ENCODE results near the gene MSH6. TPM values are rescaled to one million over a fixed set of nuclear protein-coding genes. Genes with fewer than 3 reads are reported as not detected.

MSH6 gene
- total and polyA plus RNA-seq, 4 donors: 10.0 to 38.3 (median 19.9) TPM

- no peaks in the 10 kb centered on the region for H3K36me3 ChIP-seq (ENCODE audit: control insufficient read depth in 1 of 2, insufficient read depth in 2 of 2, low read length in 1 of 2)
- no peaks in the 10 kb centered on the region for H3K27me3 ChIP-seq (ENCODE audit: control insufficient read depth in 1 of 2, insufficient read depth in 2 of 2, low read length in 1 of 2)
- intact Hi-C loops (cut with DNase I): no loop called here
- H3K9me3 ChIP-seq (ENCODE audit: control insufficient read depth, low read length): no peaks in the 10 kb centered on the region
- no peak overlapping the region for H3K4me3 ChIP-seq (ENCODE audit: low read length in 2 of 2)
- no peak overlapping the region for H3K27ac ChIP-seq (ENCODE audit: low read depth in 1 of 2, low read length in 2 of 2)
- no peaks in the 10 kb centered on the region for H3K4me1 ChIP-seq (ENCODE audit: control insufficient read depth in 1 of 2, insufficient read depth in 2 of 2, low read length in 2 of 2)
- DNase-seq: no peak
- 82% methylated on average over 8 of the region's 8 CpGs for WGBS, 2 donors
- no peak for ATAC-seq (ENCODE audit: low FRiP score)
These were observed 4.1 kb upstream of the MSH6 start for GRCh38 chr2:47778698-47779425.

GRCh38 chr2:47779426-47779790, 3.5 kb upstream of the MSH6 start:
- Histone ChIP-seq H3K36me3 (ENCODE audit: control insufficient read depth in 1 of 2, insufficient read depth in 2 of 2, low read length in 1 of 2) (no peaks in the 10 kb centered on the region), H3K27ac (ENCODE audit: low read depth in 1 of 2, low read length in 2 of 2) (no peak overlapping the region), H3K4me1 (ENCODE audit: control insufficient read depth in 1 of 2, insufficient read depth in 2 of 2, low read length in 2 of 2) (no peaks in the 10 kb centered on the region), H3K27me3 (ENCODE audit: control insufficient read depth in 1 of 2, insufficient read depth in 2 of 2, low read length in 1 of 2) (no peaks in the 10 kb centered on the region), H3K9me3 (ENCODE audit: control insufficient read depth, low read length) (no peaks in the 10 kb centered on the region), H3K4me3 (ENCODE audit: low read length in 2 of 2) (no peak overlapping the region)
- intact Hi-C loops (cut with DNase I): no loop called here
- DNase-seq (no peak), ATAC-seq (ENCODE audit: low FRiP score) (no peak)
- 92 to 93% methylated on average over 8 of the region's 8 CpGs for WGBS, 2 donors

- Histone ChIP-seq H3K36me3 (ENCODE audit: control insufficient read depth in 1 of 2, insufficient read depth in 2 of 2, low read length in 1 of 2) (no peaks in the 10 kb centered on the region), H3K4me3 (ENCODE audit: low read length in 2 of 2) (peak overlapping the region; percentile 73 to 87), H3K27me3 (ENCODE audit: control insufficient read depth in 1 of 2, insufficient read depth in 2 of 2, low read length in 1 of 2) (no peaks in the 10 kb centered on the region), H3K4me1 (ENCODE audit: control insufficient read depth in 1 of 2, insufficient read depth in 2 of 2, low read length in 2 of 2) (no peaks in the 10 kb centered on the region), H3K27ac (ENCODE audit: low read depth in 1 of 2, low read length in 2 of 2) (peak overlapping the region in 1 of 2 donors; percentile 78), H3K9me3 (ENCODE audit: control insufficient read depth, low read length) (no peaks in the 10 kb centered on the region)
- intact Hi-C loops (cut with DNase I): loop anchor here (5.0 to 10.0 kb wide), 3 partner anchors 122 to 325 kb away; partner anchors contain the start of gene FBXO11 (in 2 of the 2)
- ATAC-seq (ENCODE audit: low FRiP score) (no peak), DNase-seq (no peak)
- WGBS, 2 donors: 4% methylated on average over 7 of the region's 7 CpGs
These were observed 619 bp upstream of the MSH6 start for GRCh38 chr2:47782381-47782670.

GRCh38 chr2:47783486-47784351, 774 bp downstream of the MSH6 start:
- DNase-seq: peak; percentile 76 to 88
- intact Hi-C loops (cut with DNase I): loop anchor here (5.0 to 10.0 kb wide), 3 partner anchors 121 to 324 kb away; partner anchors contain the start of gene FBXO11 (in 2 of the 2)
- Histone ChIP-seq H3K27ac (ENCODE audit: low read depth in 1 of 2, low read length in 2 of 2) (peak overlapping the region in 1 of 2 donors; percentile 68), H3K9me3 (ENCODE audit: control insufficient read depth, low read length) (no peaks in the 10 kb centered on the region), H3K27me3 (ENCODE audit: control insufficient read depth in 1 of 2, insufficient read depth in 2 of 2, low read length in 1 of 2) (no peaks in the 10 kb centered on the region), H3K36me3 (ENCODE audit: control insufficient read depth in 1 of 2, insufficient read depth in 2 of 2, low read length in 1 of 2) (no peaks in the 10 kb centered on the region), H3K4me1 (ENCODE audit: control insufficient read depth in 1 of 2, insufficient read depth in 2 of 2, low read length in 2 of 2) (no peaks in the 10 kb centered on the region), H3K4me3 (ENCODE audit: low read length in 2 of 2) (peak overlapping the region; percentile 56 to 73)
- 1% methylated on average over 34 to 71 of the region's 71 CpGs for WGBS, 2 donors
- ATAC-seq (ENCODE audit: low FRiP score): peak; percentile 74

GRCh38 chr2:47784352-47784851, 1.5 kb downstream of the MSH6 start:
- no peak for ATAC-seq (ENCODE audit: low FRiP score)
- H3K27me3 ChIP-seq (ENCODE audit: control insufficient read depth in 1 of 2, insufficient read depth in 2 of 2, low read length in 1 of 2): no peaks in the 10 kb centered on the region
- peak overlapping the region; percentile 56 to 73 for H3K4me3 ChIP-seq (ENCODE audit: low read length in 2 of 2)
- no peaks in the 10 kb centered on the region for H3K4me1 ChIP-seq (ENCODE audit: control insufficient read depth in 1 of 2, insufficient read depth in 2 of 2, low read length in 2 of 2)
- 18 to 26% methylated on average over 28 of the region's 28 CpGs for WGBS, 2 donors
- no peak overlapping the region for H3K27ac ChIP-seq (ENCODE audit: low read depth in 1 of 2, low read length in 2 of 2)
- intact Hi-C loops (cut with DNase I): loop anchor here (5.0 to 10.0 kb wide), 3 partner anchors 120 to 323 kb away; partner anchors contain the start of gene FBXO11 (in 2 of the 2)
- DNase-seq: no peak
- no peaks in the 10 kb centered on the region for H3K36me3 ChIP-seq (ENCODE audit: control insufficient read depth in 1 of 2, insufficient read depth in 2 of 2, low read length in 1 of 2)
- no peaks in the 10 kb centered on the region for H3K9me3 ChIP-seq (ENCODE audit: control insufficient read depth, low read length)

- no peak overlapping the region for H3K4me3 ChIP-seq (ENCODE audit: low read length in 2 of 2)
- DNase-seq (no peak), ATAC-seq (ENCODE audit: low FRiP score) (no peak)
- 90 to 92% methylated on average over 6 to 7 of the region's 7 CpGs for whole genome bisulfite sequencing, 2 donors
- no peaks in the 10 kb centered on the region for H3K9me3 ChIP-seq (ENCODE audit: control insufficient read depth, low read length)
- no peaks in the 10 kb centered on the region for H3K27me3 ChIP-seq (ENCODE audit: control insufficient read depth in 1 of 2, insufficient read depth in 2 of 2, low read length in 1 of 2)
- intact Hi-C loops (cut with DNase I): loop anchor here in 1 of 2 donors (10.0 kb wide), 1 partner anchor 119 kb away; the partner anchor contains the start of gene FBXO11
- no peak overlapping the region for H3K27ac ChIP-seq (ENCODE audit: low read depth in 1 of 2, low read length in 2 of 2)
- no peaks in the 10 kb centered on the region for H3K36me3 ChIP-seq (ENCODE audit: control insufficient read depth in 1 of 2, insufficient read depth in 2 of 2, low read length in 1 of 2)
- no peaks in the 10 kb centered on the region for H3K4me1 ChIP-seq (ENCODE audit: control insufficient read depth in 1 of 2, insufficient read depth in 2 of 2, low read length in 2 of 2)
These were observed 3.0 kb downstream of the MSH6 start for GRCh38 chr2:47785986-47786385.

GRCh38 chr2:47796090-47796697, 13.2 kb downstream of the MSH6 start:
- Histone ChIP-seq H3K27me3 (ENCODE audit: control insufficient read depth in 1 of 2, insufficient read depth in 2 of 2, low read length in 1 of 2) (no peaks in the 10 kb centered on the region), H3K4me1 (ENCODE audit: control insufficient read depth in 1 of 2, insufficient read depth in 2 of 2, low read length in 2 of 2) (no peaks in the 10 kb centered on the region), H3K36me3 (ENCODE audit: control insufficient read depth in 1 of 2, insufficient read depth in 2 of 2, low read length in 1 of 2) (peaks cover 3 to 10% of the 10 kb centered on the region in 2 donors), H3K4me3 (ENCODE audit: low read length in 2 of 2) (no peak overlapping the region), H3K9me3 (ENCODE audit: control insufficient read depth, low read length) (no peaks in the 10 kb centered on the region), H3K27ac (ENCODE audit: low read depth in 1 of 2, low read length in 2 of 2) (no peak overlapping the region)
- intact Hi-C loops (cut with DNase I): no loop called here
- DNase-seq (no peak), ATAC-seq (ENCODE audit: low FRiP score) (no peak)
- 84 to 91% methylated on average over 2 of the region's 2 CpGs for WGBS, 2 donors

- Histone ChIP-seq H3K27ac (ENCODE audit: low read depth in 1 of 2, low read length in 2 of 2) (no peak overlapping the region), H3K9me3 (ENCODE audit: control insufficient read depth, low read length) (peaks cover 2% of the 10 kb centered on the region), H3K27me3 (ENCODE audit: control insufficient read depth in 1 of 2, insufficient read depth in 2 of 2, low read length in 1 of 2) (no peaks in the 10 kb centered on the region), H3K4me1 (ENCODE audit: control insufficient read depth in 1 of 2, insufficient read depth in 2 of 2, low read length in 2 of 2) (no peaks in the 10 kb centered on the region), H3K4me3 (ENCODE audit: low read length in 2 of 2) (no peak overlapping the region), H3K36me3 (ENCODE audit: control insufficient read depth in 1 of 2, insufficient read depth in 2 of 2, low read length in 1 of 2) (peaks cover 7 to 18% of the 10 kb centered on the region in 2 donors)
- 85 to 92% methylated on average over 6 of the region's 6 CpGs for WGBS, 2 donors
- ATAC-seq (ENCODE audit: low FRiP score) (no peak), DNase-seq (no peak)
- intact Hi-C loops (cut with DNase I): no loop called here
These were observed 15.7 kb downstream of the MSH6 start for GRCh38 chr2:47798631-47799030.

Measured in aorta (tissue), 5 donors.